AG20443 (cell line): Measurements from ENCODE around the gene PSMD9.
"Not testable (repeated sequence)": the region's sequence is repeated elsewhere in the genome, so short reads cannot be mapped to it uniquely, and the experiment has no call there.

Experiments used
- DNase-seq: peaks from one replicate; pipeline ENCODE4 v3.0.0; 2012; ENCODE audit warnings: low spot score, mixed read lengths

PSMD9 gene

DNA sequence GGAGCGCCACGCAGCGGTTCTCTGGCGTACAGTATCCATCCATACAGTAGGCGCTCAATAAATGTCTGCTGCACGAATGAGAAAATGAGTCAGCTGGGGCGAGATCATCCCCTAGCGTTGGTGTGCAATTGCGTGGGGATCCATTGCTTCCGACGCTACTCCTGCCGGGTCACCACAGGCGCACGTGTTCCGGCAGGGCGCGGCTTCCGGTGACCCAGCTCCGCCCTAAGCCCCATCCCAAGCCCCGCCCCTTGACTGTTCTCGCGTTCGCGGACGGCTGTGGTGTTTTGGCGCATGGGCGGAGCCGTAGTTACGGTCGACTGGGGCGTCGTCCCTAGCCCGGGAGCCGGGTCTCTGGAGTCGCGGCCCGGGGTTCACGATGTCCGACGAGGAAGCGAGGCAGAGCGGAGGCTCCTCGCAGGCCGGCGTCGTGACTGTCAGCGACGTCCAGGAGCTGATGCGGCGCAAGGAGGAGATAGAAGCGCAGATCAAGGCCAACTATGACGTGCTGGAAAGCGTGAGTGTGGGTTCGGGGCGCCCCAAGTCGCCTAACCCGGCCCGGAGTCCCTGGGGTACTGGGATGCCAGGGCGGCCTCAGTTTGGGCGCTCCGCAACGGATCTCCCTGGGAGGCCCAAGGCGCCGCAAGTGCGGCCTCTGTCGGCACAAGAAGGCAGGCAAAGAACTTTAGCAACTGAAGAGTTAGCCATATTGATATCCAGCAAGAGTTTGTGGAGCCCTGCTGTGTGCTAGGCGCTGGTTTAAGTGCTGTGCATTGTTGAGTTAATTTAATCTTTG, at the start of gene PSMD9:
PSMD9 (plus strand) TSS at position 313 of the 796 bp plus-strand sequence; CDS start at position 380, 67 bp downstream.
- peak; percentile 98 for DNase-seq

GRCh38 chr12:121839106-121839992, 49.2 kb upstream of the PSMD9 start:
- DNase-seq = peak; percentile 100

DNA sequence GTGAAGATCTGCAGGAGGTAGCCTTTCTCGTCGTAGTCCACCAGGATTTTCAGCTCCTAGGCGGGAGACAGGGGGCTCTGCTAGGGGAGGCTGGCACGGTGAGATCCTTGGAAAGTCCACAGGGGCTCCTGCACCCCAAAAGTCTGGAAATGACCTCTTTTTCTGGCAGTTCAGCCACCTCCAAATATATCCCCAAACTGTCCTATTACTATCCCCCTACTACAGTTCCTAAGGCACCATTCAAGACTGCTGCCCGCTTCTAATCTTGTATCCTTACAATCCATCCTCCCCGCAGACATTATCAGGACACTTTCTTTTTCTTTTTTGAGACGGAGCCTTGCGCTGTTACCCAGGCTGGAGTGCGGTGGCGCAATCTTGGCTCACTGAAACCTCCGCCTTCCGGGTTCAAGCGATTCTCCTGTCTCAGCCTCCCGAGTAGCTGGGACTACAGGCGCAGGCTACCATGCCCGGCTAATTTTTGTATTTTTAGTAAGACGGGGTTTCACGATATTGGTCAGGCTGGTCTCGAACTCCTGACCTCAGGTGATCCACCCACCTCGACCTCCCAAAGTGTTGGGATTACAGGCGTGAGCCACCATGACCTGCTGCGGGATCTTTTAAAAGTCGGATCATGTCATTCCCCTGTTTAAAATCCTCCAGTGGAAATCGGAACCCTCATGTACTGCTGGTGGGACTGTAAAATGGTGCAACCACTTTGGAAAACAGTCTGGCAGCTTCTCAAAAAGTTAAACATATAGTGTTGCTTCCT, 48.4 kb upstream of the PSMD9 start:
- DNase-seq = no peak

DNA sequence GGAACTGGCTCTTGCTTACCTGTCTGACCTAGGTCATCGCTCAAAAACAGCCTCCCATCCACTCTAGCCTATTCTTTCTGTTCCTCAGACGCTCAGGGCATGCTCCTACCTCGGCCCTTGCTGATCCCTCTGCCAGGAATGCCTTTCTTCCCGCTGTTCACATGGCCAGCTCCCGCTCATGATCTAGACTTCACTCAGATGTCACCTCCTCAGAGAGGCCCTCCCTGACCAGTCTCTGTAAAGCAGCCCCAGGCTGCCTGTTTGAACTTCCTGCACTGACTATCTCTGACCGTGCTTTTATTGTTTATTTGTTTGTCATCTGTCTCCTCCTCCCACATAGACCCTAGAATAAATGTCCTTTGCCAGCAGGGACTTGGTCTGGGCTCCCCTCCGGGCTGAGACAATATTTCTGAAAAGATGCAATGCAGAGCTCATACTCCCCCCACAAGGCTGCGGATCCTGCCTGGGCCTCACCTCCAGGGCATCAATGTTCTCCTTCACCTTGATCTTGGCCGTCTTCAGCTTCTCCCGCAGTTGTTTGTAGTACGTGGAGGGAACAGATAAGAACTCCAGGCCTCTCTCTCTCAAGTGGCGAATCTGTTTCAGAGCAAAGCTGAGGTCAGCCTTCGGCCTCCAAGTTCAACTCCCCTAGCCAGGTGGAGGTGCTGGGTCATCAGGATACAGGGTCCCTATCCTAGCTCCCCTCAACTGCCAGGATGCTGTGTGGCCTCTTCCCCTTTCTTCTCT, 45.2 kb upstream of the PSMD9 start:
- DNase-seq = no peak

DNA sequence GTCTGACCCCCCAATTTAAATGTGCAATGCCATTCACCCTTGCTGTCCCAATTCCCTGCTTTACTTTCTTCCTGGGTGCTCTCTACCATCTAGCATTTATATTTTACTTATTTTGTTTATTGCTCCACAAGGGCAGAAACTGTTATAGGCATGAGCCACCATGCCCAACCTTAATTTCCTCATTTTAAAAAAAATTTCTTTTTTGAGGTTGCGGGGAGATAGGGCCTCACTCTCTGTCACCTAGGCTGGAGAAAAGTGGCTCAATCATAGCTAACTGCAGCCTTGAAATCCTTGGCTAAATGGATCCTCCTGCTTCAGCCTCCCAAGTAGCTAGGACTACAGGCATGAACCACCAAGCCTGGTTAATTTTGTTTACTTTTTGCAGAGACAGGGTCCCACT, 42.9 kb upstream of the PSMD9 start:
- DNase-seq = no peak

DNA sequence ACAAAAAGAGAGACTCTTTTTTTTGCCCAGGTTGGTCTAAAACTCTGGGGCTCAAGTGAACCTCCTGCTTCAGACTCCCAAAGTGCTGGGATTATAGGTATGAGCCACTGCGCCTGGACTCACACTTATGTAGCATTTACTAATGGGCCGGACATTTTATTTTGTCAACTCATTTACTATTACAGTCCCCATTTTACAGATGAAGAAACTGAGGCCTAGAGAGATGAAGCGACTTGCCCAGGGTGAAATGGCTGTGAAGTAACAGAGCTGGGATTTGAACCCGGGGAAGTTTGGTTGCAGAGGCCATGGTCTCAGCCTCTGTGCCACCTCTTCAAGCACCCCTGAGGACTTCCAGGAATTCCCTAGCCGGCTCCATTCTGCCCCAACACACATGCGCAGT, 39.4 kb upstream of the PSMD9 start:
- no peak for DNase-seq

GRCh38 chr12:121849665-121850064, 38.9 kb upstream of the PSMD9 start:
- no peak for DNase-seq

GRCh38 chr12:121852392-121852791, 36.2 kb upstream of the PSMD9 start:
- DNase-seq = not testable (repeated sequence)

DNA sequence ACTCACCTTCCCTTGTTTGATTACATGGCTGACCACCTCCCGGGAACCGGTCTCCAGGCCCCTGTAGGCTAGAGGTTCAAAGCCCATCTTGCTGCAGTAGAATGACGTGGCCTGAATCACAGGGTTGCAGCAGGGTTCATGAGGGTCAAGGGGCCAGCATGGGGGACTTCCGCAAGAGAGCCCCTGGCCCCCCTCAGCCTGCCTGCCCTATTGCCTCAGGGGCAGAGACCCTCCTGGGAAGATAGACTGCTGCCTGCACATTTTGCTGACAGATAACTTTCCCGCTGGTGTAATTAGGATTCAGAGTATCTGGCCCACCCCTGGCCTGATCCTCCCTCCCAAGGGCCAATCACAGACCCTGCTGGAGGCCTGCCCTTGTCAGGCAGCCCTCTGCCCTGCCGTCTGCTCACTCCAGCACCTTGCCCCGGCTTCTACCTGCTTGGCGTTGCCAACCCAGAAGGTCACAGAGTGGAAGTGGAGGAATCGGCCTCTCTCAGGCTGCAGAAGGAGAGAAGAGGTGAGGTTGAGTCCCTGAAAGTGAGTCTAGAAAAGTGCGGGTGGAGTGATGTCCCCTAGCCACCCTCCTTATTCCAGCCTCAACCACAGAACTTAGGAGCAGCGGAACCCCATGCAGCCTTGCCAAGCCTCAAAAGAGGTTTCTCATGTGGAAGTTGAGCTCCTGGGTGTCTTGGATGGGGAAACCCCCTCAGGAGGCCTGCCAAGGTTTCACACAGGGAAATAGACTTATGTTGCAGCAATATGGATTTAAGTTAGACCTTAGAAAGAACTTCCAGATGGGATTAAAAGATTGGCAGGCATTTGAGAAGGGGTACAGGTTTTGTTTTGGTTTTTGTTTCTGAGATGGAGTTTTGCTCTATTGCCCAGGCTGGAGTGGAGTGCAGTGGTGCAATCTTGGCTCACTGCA, 31.0 kb upstream of the PSMD9 start:
- no peak for DNase-seq

DNA sequence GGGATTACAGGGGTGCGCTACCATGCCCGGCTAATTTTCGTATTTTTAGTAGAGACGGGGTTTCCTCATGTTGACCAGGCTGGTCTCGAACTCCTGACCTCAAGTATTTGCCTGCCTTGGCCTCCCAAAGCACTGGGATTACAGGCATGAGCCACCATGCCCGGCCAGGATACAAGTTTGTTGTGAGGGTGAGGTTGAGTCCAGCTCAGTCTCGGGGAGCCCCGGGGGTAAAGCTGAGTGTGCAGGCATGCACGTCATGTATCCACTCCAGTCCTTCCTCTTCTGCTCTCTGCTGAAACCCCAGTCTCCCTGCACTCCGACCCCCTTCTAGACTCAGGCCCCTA, 30.3 kb upstream of the PSMD9 start:
- DNase-seq = no peak

GRCh38 chr12:121858662-121859572, 29.7 kb upstream of the PSMD9 start, which contains the start of gene HPD:
HPD (minus strand) TSS chr12:121858859; CDS start chr12:121858823, 36 bp downstream.
- DNase-seq = peak; percentile 88

DNA sequence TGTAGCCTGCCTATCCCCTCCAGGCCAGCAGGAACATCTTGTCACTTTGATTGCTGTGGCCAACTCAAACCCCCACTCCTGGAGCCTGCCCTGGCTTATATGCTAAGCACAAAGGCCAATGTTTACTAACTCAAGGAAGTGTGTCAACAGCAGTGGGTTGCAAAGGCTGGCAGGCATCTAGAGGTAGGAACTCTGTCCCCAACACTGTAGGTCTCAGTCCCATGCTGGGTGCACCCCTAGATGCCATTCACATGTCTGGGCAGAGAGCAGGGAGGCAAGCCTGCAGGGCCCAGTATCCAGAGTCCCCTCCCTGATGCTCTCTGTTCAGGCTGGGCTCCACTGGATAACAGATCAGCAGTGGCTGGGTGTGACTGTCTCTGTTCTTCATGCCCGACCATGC, 28.3 kb upstream of the PSMD9 start:
- no peak for DNase-seq

GRCh38 chr12:121860699-121861098, 27.9 kb upstream of the PSMD9 start:
- not testable (repeated sequence) for DNase-seq

- no peak for DNase-seq
These were observed 26.8 kb upstream of the PSMD9 start for GRCh38 chr12:121861636-121862254.

- DNase-seq = no peak
These were observed 22.3 kb upstream of the PSMD9 start for GRCh38 chr12:121866331-121866730.

- DNase-seq = not testable (repeated sequence)
These were observed 19.4 kb upstream of the PSMD9 start for GRCh38 chr12:121869229-121869628.

GRCh38 chr12:121871467-121871866, 17.1 kb upstream of the PSMD9 start:
- DNase-seq = no peak

DNA sequence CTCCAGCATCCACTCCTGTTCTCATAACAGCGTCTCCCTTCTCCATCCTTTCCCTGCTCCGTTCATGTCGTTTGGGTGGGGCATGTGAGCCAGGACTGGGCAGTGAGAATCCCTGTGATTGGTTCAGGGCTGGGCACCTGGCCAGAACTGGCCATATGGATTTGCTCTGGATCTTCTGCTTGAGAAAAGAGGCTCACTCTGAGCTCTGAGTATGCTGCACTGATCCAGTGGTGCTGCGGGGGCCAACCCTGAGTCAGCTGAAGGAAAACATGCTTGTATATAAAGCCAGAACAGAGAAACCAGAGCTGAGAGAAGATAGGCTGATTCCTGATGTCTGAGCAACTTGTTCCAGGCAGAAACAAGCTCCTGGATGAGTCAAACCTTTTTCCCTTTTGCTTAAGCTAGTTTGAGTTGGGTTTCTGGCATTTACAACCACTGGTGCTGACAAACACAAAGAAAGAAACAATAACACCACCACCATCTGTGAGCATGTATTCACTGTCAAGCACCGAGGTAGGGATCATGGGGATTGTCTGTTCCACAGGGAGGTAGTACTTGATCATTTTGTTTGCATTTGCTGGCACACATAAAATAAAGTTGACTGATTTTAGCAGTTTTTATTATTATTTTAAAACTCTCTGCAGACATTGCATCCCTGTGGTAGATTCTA, 15.9 kb upstream of the PSMD9 start:
- peak; percentile 80 for DNase-seq
